Motor neuron (in vitro differentiated cells): ENCODE results near the gene SLC5A2. TPM values are rescaled to one million over a fixed set of nuclear protein-coding genes. Genes with fewer than 3 reads are reported as not detected.
A peak's percentile ranks its signal among the peaks of the same experiment; 100 is the strongest.
"Not testable (repeated sequence)": the region's sequence is repeated elsewhere in the genome, so short reads cannot be mapped to it uniquely, and the experiment has no call there.

Experiments
- ATAC-seq, 8 experiments: fragments of 200-7000 bp; cut with Tn5 transposase; replicated peaks in 6 of 8; 2 replicates each; pipeline ENCODE4 v1.8.0; 2021; ENCODE audit warnings: mild to moderate bottlenecking in 8 of 8, moderate library complexity in 8 of 8
- H3K27ac ChIP-seq, 2 donors: fragments of 250-450 bp; sonication (Bioruptor Pico); 2 replicates each; pipeline ENCODE4 v1.9.0; 2021; ENCODE audit warnings: antibody characterized with exemption in 2 of 2, mild to moderate bottlenecking in 2 of 2, moderate library complexity in 1 of 2
- H3K4me1 ChIP-seq, 2 donors: fragments of 250-450 bp; sonication (Bioruptor Pico); replicated peaks in 1 of 2; 2 replicates each; pipeline ENCODE4 v1.6.1; 2021; ENCODE audit warnings: antibody characterized with exemption in 2 of 2, mild to moderate bottlenecking in 2 of 2, moderate library complexity in 1 of 2
- H3K4me3 ChIP-seq, 5 donors: fragments of 250-450 bp; sonication (Bioruptor Pico); 2 replicates each; pipeline ENCODE4 v1.9.0; 2021; ENCODE audit warnings: antibody characterized with exemption in 5 of 5, mild to moderate bottlenecking in 5 of 5, moderate library complexity in 4 of 5
- WGBS, 10 experiments: fragments of 450-650 bp; shearing (Covaris generic); methylation state at CpG; one replicate each; pipeline ENCODE4 v1.0.0; 2022; 5-methylcytosine and 5-hydroxymethylcytosine counted together
- in situ Hi-C, 9 experiments: fragments of 400-800 bp; cut with MboI; loops; one replicate each; pipeline ENCODE4 v1.15.0; 2021; ENCODE audit warnings: low sequenced_read_pairs in 9 of 9, low pct_unique_long_range_greater_than_20kb in 2 of 9; ENCODE audit not compliant: unreplicated experiment in 9 of 9
- total RNA-seq, 8 experiments: library from RNA; unstranded; fragments of 300-600 nt; gene quantifications; 2 replicates each; pipeline versions ENCODE4 v1.2.3 to v1.2.4, GENCODE V29; 2022

The SLC5A2 gene
- total RNA-seq, 8 experiments from 2014 or later: 0.36 to 3.0 (median 2.5) TPM

GRCh38 chr16:31507929-31508705 lies 25.2 kb downstream of the SLC5A2 start, which contains the start of gene RUSF1:
RUSF1 (minus strand) TSS chr16:31508391; CDS start chr16:31508373, 18 bp downstream.
- in situ Hi-C loops: loop anchor here in 2 of 9 experiments (25.0 kb wide), 1 partner anchor 179 kb away; no protein-coding TSS in a partner anchor
- WGBS, 10 experiments: 0% methylated on average over 1 to 8 of the region's 65 CpGs; no CpG with 5 or more reads in 6 of the 10 experiments

GRCh38 chr16:31508706-31509195 lies 25.8 kb downstream of the SLC5A2 start:
- Histone ChIP-seq H3K4me1 (peaks cover 14 to 15% of the 10 kb centered on the region in 2 donors), H3K27ac (peak overlapping the region; percentile 88 to 98), H3K4me3 (peak overlapping the region; percentile 74 to 100 (median 89))
- in situ Hi-C loops: loop anchor here in 2 of 9 experiments (25.0 kb wide), 1 partner anchor 179 kb away; no protein-coding TSS in a partner anchor
- ATAC-seq: peak; percentile 0 to 12 (median 6)
- WGBS, 10 experiments: 6 to 50% (median 21%) methylated on average over 2 to 6 of the region's 6 CpGs; no CpG with 5 or more reads in 1 of the 10 experiments

More at GRCh38 chr16:31507929-31508705, 25.2 kb downstream of the SLC5A2 start, which contains the start of gene RUSF1:
- Histone ChIP-seq H3K4me1 (peaks cover 14 to 15% of the 10 kb centered on the region in 2 donors), H3K27ac (peak within 1 kb of the TSS; percentile 88 to 98), H3K4me3 (peak within 1 kb of the TSS; percentile 74 to 100 (median 89))
- ATAC-seq: peak; percentile 88 to 97 (median 94)

- WGBS, 10 experiments: 14 to 100% (median 60%) methylated on average over 1 to 4 of the region's 6 CpGs; no CpG with 5 or more reads in 1 of the 10 experiments
- H3K4me3 ChIP-seq: no peak overlapping the region
- H3K27ac ChIP-seq: no peak overlapping the region
- in situ Hi-C loops: loop anchor here in 2 of 9 experiments (25.0 kb wide), 1 partner anchor 174 kb away; no protein-coding TSS in a partner anchor
- no peak for ATAC-seq
- H3K4me1 ChIP-seq: peaks cover 7 to 11% of the 10 kb centered on the region in 2 donors
Observed at GRCh38 chr16:31513126-31513525, 30.2 kb downstream of the SLC5A2 start.

GRCh38 chr16:31513884-31514283 lies 31.0 kb downstream of the SLC5A2 start:
- peaks cover 7 to 11% of the 10 kb centered on the region in 2 donors for H3K4me1 ChIP-seq
- H3K27ac ChIP-seq: no peak overlapping the region
- in situ Hi-C loops: loop anchor here in 2 of 9 experiments (25.0 kb wide), 1 partner anchor 173 kb away; no protein-coding TSS in a partner anchor
- no peak for ATAC-seq
- no peak overlapping the region for H3K4me3 ChIP-seq

- peak in 3 of 8 experiments; percentile 65 to 89 (median 77) for ATAC-seq
- in situ Hi-C loops: loop anchor here in 2 of 9 experiments (25.0 kb wide), 1 partner anchor 169 kb away; no protein-coding TSS in a partner anchor
- Histone ChIP-seq H3K4me1 (peaks cover 11 to 16% of the 10 kb centered on the region in 2 donors), H3K27ac (no peak overlapping the region), H3K4me3 (no peak overlapping the region)
- WGBS, 10 experiments: 10 to 100% (median 68%) methylated on average over 1 to 4 of the region's 4 CpGs
Observed at GRCh38 chr16:31517800-31518402, 35.0 kb downstream of the SLC5A2 start.

- ATAC-seq: peak in 5 of 8 experiments; percentile 94 to 99 (median 98)
- Histone ChIP-seq H3K4me1 (peaks cover 11 to 16% of the 10 kb centered on the region in 2 donors), H3K4me3 (no peak overlapping the region), H3K27ac (peak overlapping the region; percentile 78 to 79)
- in situ Hi-C loops: loop anchor here in 2 of 9 experiments (25.0 kb wide), 1 partner anchor 167 kb away; no protein-coding TSS in a partner anchor
- 0 to 19% (median 14%) methylated on average over 1 to 2 of the region's 2 CpGs; no CpG with 5 or more reads in 4 of the 10 experiments for WGBS, 10 experiments
Observed at GRCh38 chr16:31519759-31520431, 37.0 kb downstream of the SLC5A2 start.

GRCh38 chr16:31521368-31521767 lies 38.4 kb downstream of the SLC5A2 start:
- no peak for ATAC-seq
- in situ Hi-C loops: loop anchor here in 2 of 9 experiments (25.0 kb wide), 1 partner anchor 166 kb away; no protein-coding TSS in a partner anchor
- no peak overlapping the region for H3K4me3 ChIP-seq
- 50 to 100% (median 78%) methylated on average over 1 to 3 of the region's 3 CpGs; no CpG with 5 or more reads in 2 of the 10 experiments for WGBS, 10 experiments
- H3K27ac ChIP-seq: no peak overlapping the region
- peaks cover 11 to 16% of the 10 kb centered on the region in 2 donors for H3K4me1 ChIP-seq

- no peak for ATAC-seq
- in situ Hi-C loops: loop anchor here in 2 of 9 experiments (25.0 kb wide), 1 partner anchor 165 kb away; no protein-coding TSS in a partner anchor
- WGBS, 10 experiments: 0 to 100% (median 92%) methylated on average over 1 to 5 of the region's 6 CpGs; no CpG with 5 or more reads in 3 of the 10 experiments
- no peak overlapping the region for H3K27ac ChIP-seq
- H3K4me3 ChIP-seq: no peak overlapping the region
- peaks cover 11 to 13% of the 10 kb centered on the region in 2 donors for H3K4me1 ChIP-seq
Observed at GRCh38 chr16:31522071-31522470, 39.1 kb downstream of the SLC5A2 start.

- in situ Hi-C loops: loop anchor here in 2 of 9 experiments (25.0 kb wide), 1 partner anchor 164 kb away; no protein-coding TSS in a partner anchor
- no CpG with 5 or more reads among the region's 6 CpGs for WGBS, 10 experiments
Observed at GRCh38 chr16:31523768-31524167, 40.8 kb downstream of the SLC5A2 start.

GRCh38 chr16:31525113-31525512 lies 42.2 kb downstream of the SLC5A2 start:
- H3K4me1 ChIP-seq: peaks cover 6 to 12% of the 10 kb centered on the region in 2 donors
- H3K4me3 ChIP-seq: no peak overlapping the region
- H3K27ac ChIP-seq: no peak overlapping the region
- in situ Hi-C loops: loop anchor here in 1 of 9 experiments (25.0 kb wide), 1 partner anchor 162 kb away; no protein-coding TSS in a partner anchor
- ATAC-seq: no peak
- WGBS, 10 experiments: 36 to 100% (median 71%) methylated on average over 1 to 3 of the region's 3 CpGs; no CpG with 5 or more reads in 4 of the 10 experiments

More at GRCh38 chr16:31523768-31524167, 40.8 kb downstream of the SLC5A2 start:
- not testable (repeated sequence) for H3K4me3 ChIP-seq, ATAC-seq, H3K27ac ChIP-seq
- peaks cover 11 to 12% of the 10 kb centered on the region in 2 donors for H3K4me1 ChIP-seq

- no peak for ATAC-seq
- Histone ChIP-seq H3K4me1 (peaks cover 0 to 7% of the 10 kb centered on the region in 2 donors), H3K4me3 (no peak within 1 kb of the TSS), H3K27ac (no peak within 1 kb of the TSS)
- WGBS, 10 experiments: 8 to 69% (median 56%) methylated on average over 2 to 6 of the region's 6 CpGs; no CpG with 5 or more reads in 2 of the 10 experiments
- in situ Hi-C loops: loop anchor here in 1 of 9 experiments (25.0 kb wide), 1 partner anchor 159 kb away; no protein-coding TSS in a partner anchor
Observed at GRCh38 chr16:31527734-31528274, 44.9 kb downstream of the SLC5A2 start, which contains the start of gene AHSP. AHSP (plus strand) TSS chr16:31527900; CDS start chr16:31528140, 240 bp downstream.
